UCSD-AML1 (cell line): ENCODE measurements around the gene SLC16A12.
"Not testable (repeated sequence)": the region's sequence is repeated elsewhere in the genome, so short reads cannot be mapped to it uniquely, and the experiment has no call there.

Experiments used
- DNase-seq: peaks from one replicate; lab custom pipeline; 2025; ENCODE audit not compliant: unreplicated experiment; lab: John Stamatoyannopoulos, UW

The SLC16A12 gene

GRCh38 chr10:89474452-89474851 lies 60.9 kb downstream of the SLC16A12 start:
- no peak for DNase-seq

GRCh38 chr10:89471110-89471809 lies 64.1 kb downstream of the SLC16A12 start:
- DNase-seq: no peak

GRCh38 chr10:89470628-89471027 lies 64.8 kb downstream of the SLC16A12 start:
- DNase-seq: no peak

- no peak for DNase-seq
Measured at GRCh38 chr10:89469517-89469916, 65.9 kb downstream of the SLC16A12 start.

DNA sequence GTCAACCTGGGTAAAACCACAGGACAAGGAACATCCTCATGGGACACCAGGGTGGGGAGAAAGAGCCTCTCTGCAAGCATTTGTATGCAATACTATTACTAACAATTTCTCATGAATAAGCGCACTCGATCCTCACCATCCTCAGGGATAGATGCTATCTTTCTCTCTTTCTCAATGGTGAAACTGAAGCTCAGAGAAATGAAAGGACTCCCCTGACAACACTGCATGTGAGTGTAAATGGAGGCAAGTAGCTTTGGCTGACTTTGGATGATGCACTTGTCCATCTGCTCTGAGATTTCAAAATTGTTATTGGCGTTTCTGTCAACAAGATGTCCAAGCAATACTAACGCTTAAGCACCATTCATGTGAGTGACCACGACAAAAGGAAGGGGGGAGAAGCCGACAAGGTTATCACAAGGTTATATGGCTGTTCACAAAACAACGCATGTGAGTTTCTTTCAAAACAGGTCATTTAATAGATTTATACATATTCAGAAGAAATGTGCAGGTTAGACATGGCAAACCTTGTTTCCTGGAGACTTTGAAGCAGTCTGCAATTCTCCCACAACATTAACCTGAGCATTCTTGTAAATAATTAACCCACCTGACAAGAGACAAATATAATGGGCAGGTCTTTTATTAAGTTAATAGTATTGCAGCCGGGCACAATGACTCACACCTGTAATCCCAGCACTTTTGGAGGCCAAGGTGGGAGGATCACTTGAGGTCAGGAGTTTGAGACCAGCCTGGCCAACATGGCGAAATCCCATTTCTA lies 67.0 kb downstream of the SLC16A12 start:
- DNase-seq: no peak

- DNase-seq: no peak
Measured at GRCh38 chr10:89466599-89467035, 68.8 kb downstream of the SLC16A12 start.

DNA sequence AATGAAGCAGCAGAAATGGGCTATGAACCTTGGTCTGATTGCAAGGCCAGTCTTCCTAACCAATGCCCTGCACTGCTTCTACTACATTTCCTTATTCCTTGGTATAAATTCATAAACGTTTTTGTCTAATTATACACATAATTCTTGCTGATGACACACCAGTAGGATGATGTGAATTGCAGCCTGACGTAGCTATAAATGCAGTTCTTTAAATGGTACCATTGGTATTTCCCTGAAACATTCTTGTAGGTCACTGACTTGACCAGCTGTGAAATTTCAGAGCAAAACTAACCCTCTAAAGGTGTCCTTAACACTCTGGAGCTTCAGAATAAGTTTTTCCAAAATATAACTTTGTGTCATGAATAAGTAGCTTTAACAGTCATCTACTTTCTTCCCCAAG lies 70.2 kb downstream of the SLC16A12 start:
- no peak for DNase-seq

DNA sequence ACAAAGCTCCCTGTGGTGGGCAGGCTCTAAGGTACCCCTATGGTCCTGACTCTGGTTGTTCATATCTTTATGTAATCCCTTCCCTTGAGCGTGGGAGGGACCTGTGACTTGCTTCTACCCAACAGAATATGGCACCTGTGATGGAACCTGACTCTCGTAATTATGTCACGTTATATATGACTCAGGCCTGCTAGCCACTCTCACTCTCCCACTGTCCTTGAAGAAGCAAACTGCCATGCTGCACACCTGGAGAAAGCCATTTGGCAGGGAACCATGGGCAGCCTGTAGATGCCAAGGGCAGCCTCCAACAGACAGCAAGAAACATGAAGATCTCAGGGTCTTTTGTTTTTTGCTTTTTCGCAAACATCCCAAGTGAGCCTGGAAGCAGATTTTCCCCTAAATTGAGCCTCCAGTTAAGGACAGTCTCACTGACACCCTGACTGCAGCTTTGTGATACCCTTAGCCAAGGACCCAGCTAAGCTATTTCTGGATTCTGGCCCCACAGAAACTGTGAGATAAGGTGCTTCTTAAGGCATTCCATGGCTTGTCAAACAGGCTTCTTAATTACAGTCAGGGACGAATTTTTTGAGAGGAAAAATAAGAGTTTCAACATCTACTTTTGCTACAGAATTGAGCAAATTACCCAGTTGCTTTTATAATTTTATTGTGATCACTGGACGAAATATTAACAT lies 71.4 kb downstream of the SLC16A12 start:
- DNase-seq: no peak

DNA sequence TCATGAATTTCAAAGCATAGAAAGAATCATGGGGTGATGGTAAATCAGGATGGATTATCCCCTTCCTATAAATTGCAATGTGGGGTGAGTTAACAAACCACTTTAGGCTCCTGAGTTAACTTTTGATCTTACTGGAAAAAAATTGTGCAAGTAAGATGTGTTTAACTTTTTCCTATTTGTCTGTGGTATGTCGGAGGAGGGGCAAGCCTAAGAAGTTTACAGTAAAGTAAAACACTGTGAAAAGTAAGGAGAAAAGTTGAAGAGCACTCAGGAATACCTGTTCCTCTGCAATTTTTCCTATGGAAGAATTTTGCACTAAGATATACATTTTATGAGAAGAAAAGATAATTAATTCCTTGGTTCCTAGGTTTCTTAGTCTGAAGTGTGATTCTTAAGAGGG lies 76.6 kb downstream of the SLC16A12 start:
- DNase-seq: no peak

DNA sequence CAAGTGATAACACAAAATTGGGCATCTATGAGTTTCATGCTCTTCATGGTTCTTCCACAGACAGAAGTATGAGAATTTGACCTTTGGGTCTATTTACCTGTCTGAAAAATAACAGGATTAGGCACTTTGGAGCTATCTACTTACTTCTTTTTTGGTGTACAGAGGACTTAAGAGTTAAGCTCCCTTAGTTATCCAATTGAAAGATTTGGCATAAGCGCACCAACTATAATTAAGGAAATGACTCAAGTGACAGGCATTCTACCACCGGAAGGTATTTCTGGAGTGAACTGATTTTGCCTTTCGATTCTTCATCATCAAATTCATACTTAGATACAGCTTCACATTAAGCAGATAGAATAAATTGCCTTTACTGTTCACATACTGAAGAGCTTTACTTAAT lies 77.1 kb downstream of the SLC16A12 start:
- no peak for DNase-seq

- no peak for DNase-seq
Measured at GRCh38 chr10:89454561-89455347, 80.6 kb downstream of the SLC16A12 start.

GRCh38 chr10:89452193-89452592 lies 83.2 kb downstream of the SLC16A12 start:
- DNase-seq: no peak

DNA sequence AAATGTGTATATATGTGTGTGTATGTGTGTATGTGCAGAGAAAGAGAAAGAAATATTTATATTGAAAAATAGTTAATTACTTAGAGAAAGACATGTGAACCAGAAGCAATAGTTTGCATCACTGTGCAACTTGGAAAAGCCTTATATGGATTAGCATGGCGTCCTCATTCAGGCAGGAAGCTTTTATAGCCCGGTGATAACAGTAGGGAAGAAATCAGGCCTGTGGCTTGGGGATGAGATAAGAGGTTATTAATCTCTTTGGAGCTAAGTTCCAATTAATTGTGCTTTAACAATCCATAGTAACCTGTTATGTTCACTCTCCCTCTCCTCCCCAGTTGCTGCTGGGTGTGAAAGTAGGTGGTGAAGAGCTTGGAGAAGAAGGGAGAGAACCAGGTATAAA lies 84.5 kb downstream of the SLC16A12 start:
- DNase-seq: no peak

DNA sequence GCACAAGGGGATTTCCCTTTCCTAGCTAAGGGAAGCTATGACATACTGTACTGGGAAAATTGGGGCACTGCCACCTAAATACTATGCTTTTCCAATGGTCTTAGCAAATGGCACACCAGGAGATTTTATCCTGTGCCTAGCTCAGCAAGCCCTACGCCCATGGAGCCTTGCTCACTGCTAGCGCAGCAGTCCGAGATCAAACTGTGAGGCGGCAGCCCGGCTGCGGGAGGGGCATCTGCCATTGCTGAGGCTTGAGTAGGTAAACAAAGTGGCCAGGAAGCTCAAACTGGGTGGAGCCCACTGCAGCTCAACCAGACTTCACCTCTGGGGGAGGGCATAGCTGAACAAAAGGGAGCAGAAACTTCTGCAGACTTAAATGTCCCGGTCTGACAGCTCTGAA lies 90.6 kb downstream of the SLC16A12 start:
- DNase-seq: not testable (repeated sequence)

GRCh38 chr10:89442289-89442688 lies 93.1 kb downstream of the SLC16A12 start:
- no peak for DNase-seq

GRCh38 chr10:89440226-89441009 lies 95.0 kb downstream of the SLC16A12 start:
- DNase-seq: no peak

DNA sequence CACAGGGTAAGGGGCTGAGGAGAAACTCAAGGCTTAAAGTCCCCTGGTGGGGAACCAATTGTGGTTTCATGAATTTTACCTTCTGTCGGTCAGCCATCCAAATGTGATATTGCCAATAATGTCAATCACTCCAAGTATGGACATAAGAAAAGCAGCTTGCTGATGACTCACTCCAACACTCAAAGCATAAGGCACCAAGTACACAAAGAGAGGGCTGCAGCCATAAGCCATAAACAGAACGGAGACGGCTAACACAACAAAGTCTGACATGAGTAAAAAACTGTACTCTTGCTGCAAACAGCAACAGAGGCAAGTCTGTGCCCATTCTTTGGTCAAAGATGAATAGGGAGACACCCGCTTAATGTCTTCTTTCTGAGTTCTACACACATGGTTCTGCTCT lies 96.9 kb downstream of the SLC16A12 start:
- no peak for DNase-seq

DNA sequence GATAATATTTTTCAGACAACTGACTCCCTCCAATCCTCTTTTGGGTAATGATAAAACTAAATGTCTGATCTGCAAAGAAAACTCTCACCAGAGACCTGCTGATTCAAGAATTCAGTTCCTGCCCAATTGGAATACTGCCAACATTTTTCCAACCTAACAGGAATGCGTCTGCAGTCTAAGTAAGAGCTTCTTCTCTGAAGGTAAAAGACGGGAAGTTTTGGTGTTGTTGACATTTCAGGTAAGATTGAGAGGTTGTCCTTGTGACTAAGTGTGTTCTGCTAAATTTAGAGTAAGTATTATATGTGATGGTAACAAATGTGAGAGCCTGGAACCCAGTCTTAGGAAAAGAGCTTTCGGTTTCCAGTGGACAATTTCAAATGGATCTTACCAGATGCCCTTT lies 103.4 kb downstream of the SLC16A12 start:
- DNase-seq: no peak

GRCh38 chr10:89428877-89429276 lies 106.5 kb downstream of the SLC16A12 start:
- no peak for DNase-seq

GRCh38 chr10:89427629-89428028 lies 107.8 kb downstream of the SLC16A12 start:
- no peak for DNase-seq
